AG10803 (cell line): ENCODE results near the gene KMT2B.

Source experiments
- DNase-seq: peaks from one replicate; pipeline ENCODE4 v3.0.0; 2010; ENCODE audit warnings: low read depth
- H3K4me3 ChIP-seq: 2 replicates; pipeline ENCODE4 v1.5.1; 2011; ENCODE audit warnings: mild to moderate bottlenecking, low read length, control low read depth
- TF ChIP-seq, protein P1 (sequence below): conservative IDR thresholded peaks from 2 replicates; pipeline ENCODE4 v1.5.1; 2011; ENCODE audit warnings: mild to moderate bottlenecking, low read length, control low read depth, inconsistent platforms

The KMT2B gene

DNA sequence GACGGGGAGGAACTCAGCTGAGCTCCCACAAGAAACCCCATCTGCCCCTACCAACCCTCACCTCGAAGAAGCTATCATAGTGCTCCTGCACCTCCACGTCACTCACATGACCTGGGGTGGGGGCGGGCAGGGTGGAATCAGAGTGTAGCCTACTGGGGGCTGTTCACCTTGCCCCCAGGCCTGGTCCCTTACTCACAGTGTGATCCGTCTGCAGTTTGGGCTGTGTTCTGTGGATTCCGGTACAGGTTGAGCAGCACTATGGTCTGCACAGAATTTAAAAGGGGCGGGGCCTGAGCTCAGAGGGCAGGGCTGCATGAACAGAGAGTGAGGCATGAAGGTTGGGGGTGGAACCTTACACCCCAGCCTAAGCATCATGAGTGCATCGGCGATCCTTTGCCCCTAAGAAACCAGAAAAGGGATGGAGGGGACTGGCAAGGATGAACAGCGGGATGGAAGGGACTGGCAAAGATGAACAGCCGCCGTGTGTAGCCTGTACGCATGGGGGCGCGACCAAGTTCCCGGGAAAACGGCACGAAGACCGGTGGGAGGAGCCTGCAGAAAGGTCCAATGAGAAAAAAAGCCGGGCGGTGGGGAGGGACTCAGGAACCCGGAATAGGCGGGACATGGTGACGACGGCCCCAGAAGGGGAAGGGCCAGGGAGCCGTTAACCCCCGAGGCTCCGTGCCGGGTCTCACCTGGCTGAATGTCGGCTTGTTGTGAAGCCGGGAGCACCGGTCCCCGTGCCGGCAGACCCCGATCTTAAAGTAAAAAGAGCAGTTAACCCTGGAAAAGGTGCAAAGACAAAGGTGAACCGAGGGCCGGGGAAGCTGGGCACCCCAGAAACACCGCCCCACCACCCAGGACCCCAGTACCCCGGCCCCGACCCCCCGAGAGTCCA is 26.9 kb downstream of the KMT2B start:
- TF ChIP-seq, protein P1, sequence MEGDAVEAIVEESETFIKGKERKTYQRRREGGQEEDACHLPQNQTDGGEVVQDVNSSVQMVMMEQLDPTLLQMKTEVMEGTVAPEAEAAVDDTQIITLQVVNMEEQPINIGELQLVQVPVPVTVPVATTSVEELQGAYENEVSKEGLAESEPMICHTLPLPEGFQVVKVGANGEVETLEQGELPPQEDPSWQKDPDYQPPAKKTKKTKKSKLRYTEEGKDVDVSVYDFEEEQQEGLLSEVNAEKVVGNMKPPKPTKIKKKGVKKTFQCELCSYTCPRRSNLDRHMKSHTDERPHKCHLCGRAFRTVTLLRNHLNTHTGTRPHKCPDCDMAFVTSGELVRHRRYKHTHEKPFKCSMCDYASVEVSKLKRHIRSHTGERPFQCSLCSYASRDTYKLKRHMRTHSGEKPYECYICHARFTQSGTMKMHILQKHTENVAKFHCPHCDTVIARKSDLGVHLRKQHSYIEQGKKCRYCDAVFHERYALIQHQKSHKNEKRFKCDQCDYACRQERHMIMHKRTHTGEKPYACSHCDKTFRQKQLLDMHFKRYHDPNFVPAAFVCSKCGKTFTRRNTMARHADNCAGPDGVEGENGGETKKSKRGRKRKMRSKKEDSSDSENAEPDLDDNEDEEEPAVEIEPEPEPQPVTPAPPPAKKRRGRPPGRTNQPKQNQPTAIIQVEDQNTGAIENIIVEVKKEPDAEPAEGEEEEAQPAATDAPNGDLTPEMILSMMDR, result peak; percentile 52
- H3K4me3 ChIP-seq, result peak overlapping the region; percentile 89
- peak; percentile 93 for DNase-seq

DNA sequence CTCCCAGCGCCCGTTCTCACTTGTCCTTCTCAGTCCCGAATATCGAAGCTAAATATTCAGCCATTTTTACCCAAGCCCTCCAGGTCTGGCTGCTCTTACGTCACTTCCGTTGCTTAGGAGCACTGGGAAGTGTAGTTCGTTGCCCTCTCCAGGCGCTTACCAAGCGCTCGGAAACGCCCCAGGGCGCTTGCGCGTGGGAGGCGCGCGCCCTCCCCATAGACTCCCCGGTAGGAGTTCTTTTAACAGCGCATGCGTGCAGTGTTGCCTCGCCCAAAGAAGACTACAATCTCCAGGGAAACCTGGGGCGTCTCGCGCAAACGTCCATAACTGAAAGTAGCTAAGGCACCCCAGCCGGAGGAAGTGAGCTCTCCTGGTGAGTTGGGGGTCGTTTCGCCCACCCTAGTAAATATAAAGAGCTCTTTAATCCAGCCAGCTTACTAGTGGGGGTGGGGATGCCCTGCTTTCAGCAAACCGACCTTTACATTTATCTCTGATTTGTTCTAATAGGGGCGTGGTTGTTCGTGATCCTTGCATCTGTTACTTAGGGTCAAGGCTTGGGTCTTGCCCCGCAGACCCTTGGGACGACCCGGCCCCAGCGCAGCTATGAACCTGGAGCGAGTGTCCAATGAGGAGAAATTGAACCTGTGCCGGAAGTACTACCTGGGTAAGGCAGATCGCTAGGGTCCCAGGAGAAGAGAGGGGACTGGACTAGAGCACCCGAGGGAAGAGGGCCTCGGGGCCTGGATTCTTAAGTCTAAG is 27.7 kb downstream of the KMT2B start, which contains the start of the genes PSENEN and U2AF1L4:
TSS of gene PSENEN (plus strand) at position 324 of the 759 bp plus-strand sequence. CDS start at position 604, 280 bp downstream.
TSS of gene U2AF1L4 (minus strand) at position 91 of the 759 bp plus-strand sequence. CDS start at position 64, 27 bp downstream.
- TF ChIP-seq, protein P1, result no peak
- H3K4me3 ChIP-seq, result peak within 1 kb of the TSS; percentile 89
- DNase-seq, result peak; percentile 99

DNA sequence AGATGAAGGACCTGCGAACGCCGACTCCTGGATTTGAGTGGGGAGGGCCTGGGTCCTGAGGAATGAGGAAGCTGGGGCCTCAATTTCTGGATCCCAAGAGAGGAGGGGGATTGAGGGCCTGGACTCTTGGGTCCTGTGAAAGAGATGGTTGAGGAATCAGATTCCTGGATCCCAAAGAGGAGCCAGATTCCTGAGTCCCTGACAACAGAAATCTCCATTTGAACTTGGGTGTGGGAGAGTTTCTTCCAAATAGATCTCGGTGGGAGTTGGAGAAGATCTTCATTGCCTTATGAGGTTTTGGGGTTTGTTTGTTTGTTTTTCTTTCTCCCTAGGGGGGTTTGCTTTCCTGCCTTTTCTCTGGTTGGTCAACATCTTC is 28.3 kb downstream of the KMT2B start:
- TF ChIP-seq, protein P1, result no peak
- H3K4me3 ChIP-seq, result peak overlapping the region; percentile 66
- DNase-seq, result no peak

DNA sequence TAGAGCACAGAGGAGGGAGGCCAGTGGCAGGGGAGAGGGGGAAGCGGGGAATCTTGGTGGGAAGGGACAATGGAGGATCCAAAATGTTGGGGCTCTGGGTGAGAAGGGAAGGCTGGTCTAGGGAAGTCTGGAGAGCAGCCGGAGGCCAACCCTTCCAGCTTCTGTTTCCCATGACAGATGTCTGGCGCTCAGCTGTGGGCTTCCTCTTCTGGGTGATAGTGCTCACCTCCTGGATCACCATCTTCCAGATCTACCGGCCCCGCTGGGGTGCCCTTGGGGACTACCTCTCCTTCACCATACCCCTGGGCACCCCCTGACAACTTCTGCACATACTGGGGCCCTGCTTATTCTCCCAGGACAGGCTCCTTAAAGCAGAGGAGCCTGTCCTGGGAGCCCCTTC is 28.7 kb downstream of the KMT2B start:
- TF ChIP-seq, protein P1, result no peak
- peak overlapping the region; percentile 66 for H3K4me3 ChIP-seq
- DNase-seq, result no peak

DNA sequence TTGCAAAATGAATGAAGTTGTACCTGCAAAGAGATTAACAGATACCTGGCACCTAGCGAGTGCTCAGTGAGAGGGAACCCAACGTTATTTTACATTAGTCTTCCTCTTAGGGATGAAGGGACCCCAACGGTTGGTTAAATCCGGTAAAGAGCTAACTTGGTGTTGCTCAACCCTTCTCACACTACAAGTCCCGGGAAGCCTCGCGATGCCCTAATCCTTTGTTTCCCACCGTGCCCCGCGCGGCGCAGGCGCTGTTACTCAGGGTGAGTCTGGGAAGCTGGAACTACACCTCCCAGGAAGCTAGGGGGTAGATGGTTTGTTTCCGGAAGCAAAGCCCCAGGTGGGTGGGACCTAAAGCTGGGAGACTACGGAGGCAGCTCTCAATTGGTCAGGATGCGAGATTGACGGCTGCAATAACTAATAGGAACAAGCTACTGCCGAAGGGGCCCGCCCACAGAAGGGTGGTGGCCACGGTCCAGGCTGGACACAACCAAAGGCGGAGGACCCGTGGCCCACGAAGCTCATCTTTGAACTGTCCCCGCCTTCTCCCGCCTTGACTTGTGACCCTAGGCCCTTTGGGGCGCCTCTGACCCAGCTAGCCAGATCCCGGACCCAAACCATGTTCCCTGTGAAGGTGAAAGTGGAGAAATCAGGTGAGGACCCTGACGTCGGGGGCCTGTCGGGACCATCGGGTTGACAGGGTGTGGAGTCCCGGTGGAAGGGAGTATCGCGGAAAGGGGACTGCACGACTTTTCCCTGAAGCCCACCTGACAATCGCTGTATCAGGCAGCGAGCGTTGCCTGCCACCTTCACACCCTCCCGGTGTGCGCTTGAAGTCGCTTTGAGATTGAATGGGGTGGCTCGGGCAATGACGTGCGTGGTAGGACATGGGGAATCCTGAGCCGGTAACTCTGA is 30.6 kb downstream of the KMT2B start, which contains the start of gene LIN37:
TSS of gene LIN37 (plus strand) at position 471 of the 915 bp plus-strand sequence. CDS start at position 620, 149 bp downstream.
- TF ChIP-seq, protein P1, result no peak
- DNase-seq, result peak; percentile 99
- peak within 1 kb of the TSS; percentile 100 for H3K4me3 ChIP-seq

GRCh38 chr19:35750167-35750566 is 32.4 kb downstream of the KMT2B start:
- no peak for DNase-seq
- TF ChIP-seq, protein P1, result no peak
- H3K4me3 ChIP-seq, result no peak overlapping the region
